AG09319 (cell line): ENCODE measurements around the gene RNF223.

Experiments
- DNase-seq: peaks from one replicate; pipeline ENCODE4 v3.0.0-alpha.2; 2010; ENCODE audit warnings: low read depth; ENCODE audit errors: extremely low read depth
- CTCF ChIP-seq: IDR thresholded peaks from 2 replicates; pipeline ENCODE4 v1.5.1; 2011; ENCODE audit warnings: low read depth, mild to moderate bottlenecking, inconsistent platforms, low read length, moderate library complexity

The RNF223 gene

GRCh38 chr1:1047407-1047806, 26.7 kb downstream of the RNF223 start:
- DNase-seq = no peak
- TF ChIP-seq CTCF = no peak

GRCh38 chr1:1046767-1047166, 27.3 kb downstream of the RNF223 start:
- no peak for TF ChIP-seq CTCF
- no peak for DNase-seq

- no peak for DNase-seq
- TF ChIP-seq CTCF = no peak
Observed at GRCh38 chr1:1046243-1046642, 27.9 kb downstream of the RNF223 start.

- no peak for TF ChIP-seq CTCF
- DNase-seq = no peak
Observed at GRCh38 chr1:1045129-1045528, 29.0 kb downstream of the RNF223 start.

- DNase-seq = no peak
- TF ChIP-seq CTCF = no peak
Observed at GRCh38 chr1:1044455-1045078, 29.5 kb downstream of the RNF223 start.

- TF ChIP-seq CTCF = no peak
- no peak for DNase-seq
Observed at GRCh38 chr1:1043921-1044320, 30.2 kb downstream of the RNF223 start.

- DNase-seq = no peak
- no peak for TF ChIP-seq CTCF
Observed at GRCh38 chr1:1043411-1043810, 30.7 kb downstream of the RNF223 start.
